ENCODE results near the gene HSDL1. TPM values are rescaled to one million over a fixed set of nuclear protein-coding genes. Genes with fewer than 3 reads are reported as not detected.

Gene HSDL1
- total RNA-seq, 1 donor from 2014 or later = 165 TPM

DNA sequence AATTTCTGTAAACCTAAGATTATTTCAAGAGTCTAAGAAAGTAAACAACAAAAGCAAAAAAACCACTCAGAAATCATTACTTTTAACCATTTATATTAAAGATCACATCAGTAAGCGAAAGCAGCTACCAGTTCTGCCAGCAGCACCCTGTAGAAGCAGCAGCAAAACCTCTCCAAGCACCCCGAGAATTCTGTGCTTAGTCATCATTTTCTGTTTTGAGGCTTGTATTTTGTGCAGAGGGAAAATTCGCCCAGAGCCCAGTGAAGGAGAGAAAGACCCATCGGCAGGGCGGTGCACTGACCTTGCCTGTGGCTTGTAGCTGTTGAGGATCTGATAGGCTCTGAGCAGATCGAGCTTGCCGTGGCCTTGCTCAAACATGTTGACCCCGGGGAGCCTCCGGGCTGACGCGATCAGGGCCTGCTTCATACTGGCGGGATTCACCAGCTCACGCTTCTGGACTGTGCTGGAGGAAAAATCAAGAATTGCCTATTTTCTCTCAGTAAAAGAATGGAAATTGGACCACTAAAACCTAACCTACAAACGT lies 63.5 kb downstream of the HSDL1 start:
- DNase-seq = no peak

DNA sequence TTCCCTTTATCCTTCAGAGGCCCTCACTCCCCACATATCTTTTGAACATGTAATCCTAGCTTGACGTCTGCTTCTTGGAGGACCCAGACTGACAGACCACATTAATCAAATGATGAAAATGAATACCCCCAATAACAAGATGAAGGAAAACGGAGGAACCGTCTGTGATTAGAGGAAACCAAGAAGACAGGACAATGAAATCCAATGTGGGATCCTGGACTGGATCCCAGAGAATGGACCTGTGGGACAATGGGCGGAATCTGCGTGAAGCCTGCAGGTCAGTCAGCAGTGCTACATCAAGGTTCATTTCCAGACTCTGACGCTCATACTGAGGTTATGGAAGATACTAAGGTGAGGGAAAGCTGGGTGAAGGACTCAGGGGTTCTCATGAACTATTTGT lies 64.2 kb downstream of the HSDL1 start:
- DNase-seq = no peak

DNA sequence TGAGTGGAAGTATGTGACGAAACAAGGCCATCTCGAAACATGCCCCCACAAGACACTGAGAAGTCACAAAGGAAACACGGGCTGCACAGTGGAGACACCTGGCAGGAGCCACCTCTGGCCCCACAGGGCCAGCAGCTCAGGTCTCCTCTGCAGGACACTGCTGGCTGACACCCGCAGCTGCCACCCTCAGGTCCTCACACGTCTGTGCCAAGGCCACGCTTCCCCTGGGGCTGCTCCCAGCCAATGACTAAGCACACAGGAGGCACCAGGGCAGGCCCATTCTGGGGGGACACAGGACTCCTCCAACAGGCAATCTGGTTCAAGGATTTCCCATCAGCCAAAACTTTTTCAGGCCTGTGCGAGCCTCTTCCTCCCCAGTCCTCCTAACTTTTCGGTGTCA lies 64.6 kb downstream of the HSDL1 start:
- DNase-seq = no peak

DNA sequence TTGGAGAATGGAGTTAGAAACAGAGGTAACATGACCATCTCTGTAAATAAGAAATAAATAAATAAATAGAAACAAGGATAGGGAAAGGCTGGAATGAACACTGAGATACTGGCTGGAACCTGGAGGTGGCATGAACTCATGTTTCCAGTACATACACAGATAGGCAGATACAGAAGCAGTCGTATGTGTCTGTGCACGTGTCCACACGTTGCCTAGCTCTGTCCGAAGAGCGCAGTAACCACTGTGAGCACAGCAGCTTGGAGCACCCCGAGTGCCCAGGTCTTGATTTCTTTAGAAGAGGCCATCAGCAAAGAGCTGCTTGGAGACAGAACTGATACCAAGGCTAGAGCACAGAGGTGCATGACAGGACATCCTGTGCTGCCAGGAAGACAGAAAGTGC lies 65.3 kb downstream of the HSDL1 start:
- no peak for DNase-seq

DNA sequence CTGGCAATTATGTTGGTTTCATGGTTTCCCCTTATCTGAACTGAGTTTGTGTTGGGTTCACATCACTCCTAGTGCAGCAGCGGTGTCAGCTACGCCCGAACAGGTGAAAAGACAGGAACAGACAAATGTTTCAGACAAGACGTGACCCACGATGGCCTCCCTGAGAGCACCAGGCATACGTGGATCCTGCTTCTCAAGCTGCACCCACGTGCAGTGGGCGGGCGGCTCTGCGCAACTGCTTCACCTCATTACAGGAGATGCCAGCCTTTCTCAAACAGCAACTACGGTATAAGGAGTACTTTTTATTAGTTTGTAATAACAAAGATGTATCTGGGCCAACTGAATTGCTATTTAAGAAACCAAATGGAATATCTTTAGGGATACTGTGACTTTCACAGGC lies 69.6 kb downstream of the HSDL1 start:
- no peak for DNase-seq

DNA sequence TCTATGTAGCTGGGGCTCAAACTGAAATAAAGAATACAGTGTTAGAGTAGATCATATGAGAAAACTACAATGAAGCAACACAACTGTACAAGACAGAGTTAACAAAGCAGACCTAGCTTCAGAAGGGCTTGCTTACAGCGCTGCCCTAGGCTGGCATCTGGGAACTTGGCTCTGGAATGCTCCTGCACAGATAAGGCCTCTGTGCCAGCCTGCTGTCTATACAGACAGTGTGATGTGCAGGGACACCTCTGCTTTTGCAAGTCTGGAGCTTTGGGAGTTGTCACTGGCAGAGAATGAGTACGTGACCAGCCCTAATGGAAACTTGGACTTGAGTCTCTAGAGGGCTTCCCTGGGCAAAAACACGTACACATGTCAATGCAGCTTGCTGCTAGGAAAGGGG lies 70.3 kb downstream of the HSDL1 start:
- no peak for DNase-seq

Other genes starting within 250 kb of the HSDL1 start
- gene MLYCD, start 246.1 kb downstream of the HSDL1 start, total RNA-seq = 3.6 TPM
- 0.31 TPM for gene OSGIN1, start 191.9 kb downstream of the HSDL1 start, total RNA-seq
- 1.9 TPM for gene NECAB2, start 176.9 kb downstream of the HSDL1 start, total RNA-seq
- not detected for gene SLC38A8, start 102.4 kb downstream of the HSDL1 start, total RNA-seq
- 78.1 TPM for gene MBTPS1, start 28.2 kb downstream of the HSDL1 start, total RNA-seq
- 0.62 TPM for gene DNAAF1, start 131 bp upstream of the HSDL1 start, total RNA-seq
- 14.3 TPM for gene TAF1C, start 41.9 kb upstream of the HSDL1 start, total RNA-seq
- not detected for gene ADAD2, start 46.0 kb upstream of the HSDL1 start, total RNA-seq
- not detected for gene KCNG4, start 94.8 kb upstream of the HSDL1 start, total RNA-seq
- gene WFDC1, start 149.7 kb upstream of the HSDL1 start, total RNA-seq = 0.62 TPM
- 7.0 TPM for gene ATP2C2, start 223.4 kb upstream of the HSDL1 start, total RNA-seq

All from occipital lobe (tissue), 2 donors.